Bladder microvascular endothelial cell (primary cell): ENCODE results near the gene C14orf132. TPM values are rescaled to one million over a fixed set of nuclear protein-coding genes. Genes with fewer than 3 reads are reported as not detected.

Experiments used
- total RNA-seq: library from RNA; depleted of rRNA; stranded (reverse); fragments of >200 nt; gene quantifications from 2 replicates; pipeline ENCODE4 v1.2.3, GENCODE V29; 2014

Gene C14orf132
- 3.2 and 4.5 TPM in 2 replicates for total RNA-seq

GRCh38 chr14:96038920-96039632 is at the start of gene C14orf132:
C14orf132 (plus strand) TSS chr14:96039362; CDS start chr14:96039501, 139 bp downstream.

Other genes starting within 250 kb of the C14orf132 start
- gene TUNAR, start 162.5 kb upstream of the C14orf132 start, total RNA-seq, result not detected in 2 replicates
- gene BDKRB2, start 165.5 kb downstream of the C14orf132 start, total RNA-seq, result 1.6 and 2.5 TPM in 2 replicates
- not detected in 2 replicates for gene BDKRB1, start 216.8 kb downstream of the C14orf132 start, total RNA-seq